SU-DHL-6 (cell line): ENCODE results near the gene TMSB4X.

Experiments
- H2AFZ ChIP-seq: fragments of 200-600 bp; sonication (generic); 2 replicates; pipeline ENCODE4 v1.6.1; 2014; ENCODE audit warnings: low read depth, mild to moderate bottlenecking, moderate library complexity, mixed read lengths, antibody characterized with exemption, low read length; ENCODE audit not compliant: severe bottlenecking
- H3F3A ChIP-seq: fragments of 200-600 bp; shearing (Covaris generic); 2 replicates; pipeline ENCODE4 v1.6.0; 2016; ENCODE audit warnings: antibody characterized with exemption, mild to moderate bottlenecking; ENCODE audit not compliant: insufficient read depth
- H3K27ac ChIP-seq: fragments of 200-600 bp; sonication (generic); 2 replicates; pipeline ENCODE4 v1.5.1; 2016; ENCODE audit warnings: low read depth, mild to moderate bottlenecking, low read length, moderate library complexity, mixed read lengths
- H3K27me3 ChIP-seq: fragments of 200-600 bp; sonication (generic), shearing (Covaris generic); 2 replicates; pipeline ENCODE4 v1.6.0; 2014; ENCODE audit warnings: mild to moderate bottlenecking, low read length
- H3K36me3 ChIP-seq: fragments of 200-600 bp; sonication (generic); 2 replicates; pipeline ENCODE4 v1.6.1; 2014; ENCODE audit warnings: mild to moderate bottlenecking, low read length, mixed read lengths
- H3K4me2 ChIP-seq: fragments of 300-600, 200-600 bp; shearing (Covaris generic), sonication (generic); 2 replicates; pipeline ENCODE4 v1.6.0; 2014; ENCODE audit warnings: low read length, low read depth, mild to moderate bottlenecking; ENCODE audit not compliant: poor library complexity, severe bottlenecking
- H3K4me3 ChIP-seq: fragments of 200-600 bp; sonication (generic); 2 replicates; pipeline ENCODE4 v1.5.1; 2014; ENCODE audit warnings: antibody characterized with exemption, low read length, mild to moderate bottlenecking, mixed read lengths; ENCODE audit not compliant: insufficient read depth, poor library complexity, severe bottlenecking
- H3K79me2 ChIP-seq: fragments of 200-600 bp; sonication (generic); 2 replicates; pipeline ENCODE4 v1.6.1; 2014; ENCODE audit warnings: mild to moderate bottlenecking, low read length, moderate library complexity; ENCODE audit not compliant: insufficient read depth
- H3K9ac ChIP-seq: fragments of 200-600 bp; sonication (generic); 2 replicates; pipeline ENCODE4 v1.7.0; 2014; ENCODE audit warnings: mild to moderate bottlenecking, low read length
- H3K9me2 ChIP-seq: fragments of 200-600 bp; sonication (generic); replicated peaks from 2 replicates; pipeline ENCODE4 v1.6.1; 2014; ENCODE audit warnings: low read length; ENCODE audit not compliant: insufficient read depth
- H3K9me3 ChIP-seq: fragments of 200-600 bp; sonication (generic); 2 replicates; pipeline ENCODE4 v1.6.1; 2014; ENCODE audit warnings: low read length, mixed read lengths; ENCODE audit not compliant: insufficient read depth
- H4K20me1 ChIP-seq: fragments of 200-600 bp; sonication (generic); 2 replicates; pipeline ENCODE4 v1.6.1; 2014; ENCODE audit warnings: low read depth, mild to moderate bottlenecking, antibody characterized with exemption, low read length, moderate library complexity, mixed read lengths
- EZH2phosphoT487 ChIP-seq: fragments of 200-600 bp; sonication (generic), shearing (Covaris generic); conservative IDR thresholded peaks from 2 replicates; pipeline ENCODE4 v1.6.1; 2018; ENCODE audit warnings: mild to moderate bottlenecking, antibody characterized with exemption, low read length, moderate library complexity, mixed read lengths
- TF ChIP-seq, protein P1 (sequence below): fragments of 200-600 bp; sonication (generic); IDR thresholded peaks from one replicate; pipeline ENCODE4 v1.5.1; 2017; ENCODE audit warnings: antibody characterized with exemption, mild to moderate bottlenecking, low read length, moderate library complexity; ENCODE audit not compliant: insufficient read depth, poor library complexity, severe bottlenecking

The TMSB4X gene

DNA sequence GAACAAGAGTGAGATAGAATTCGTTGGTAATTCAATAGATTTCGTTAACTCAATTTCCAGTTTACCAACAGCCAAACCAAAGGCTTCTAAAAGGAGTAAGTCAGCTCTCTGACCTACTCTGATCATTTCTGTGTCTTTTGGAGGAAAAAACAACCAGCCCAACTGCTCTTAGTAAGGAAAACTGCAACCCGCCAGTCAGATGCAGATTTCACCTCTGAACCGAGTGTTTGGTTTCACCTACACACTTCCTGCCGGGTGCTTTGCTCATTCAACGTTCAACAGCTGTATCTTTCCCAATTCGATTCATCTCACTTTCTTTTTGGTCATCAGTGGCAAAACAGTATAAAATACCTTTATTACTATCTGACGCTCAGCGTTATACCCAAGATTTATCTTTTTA is 24.5 kb downstream of the TMSB4X start:
- TF ChIP-seq, protein P1, sequence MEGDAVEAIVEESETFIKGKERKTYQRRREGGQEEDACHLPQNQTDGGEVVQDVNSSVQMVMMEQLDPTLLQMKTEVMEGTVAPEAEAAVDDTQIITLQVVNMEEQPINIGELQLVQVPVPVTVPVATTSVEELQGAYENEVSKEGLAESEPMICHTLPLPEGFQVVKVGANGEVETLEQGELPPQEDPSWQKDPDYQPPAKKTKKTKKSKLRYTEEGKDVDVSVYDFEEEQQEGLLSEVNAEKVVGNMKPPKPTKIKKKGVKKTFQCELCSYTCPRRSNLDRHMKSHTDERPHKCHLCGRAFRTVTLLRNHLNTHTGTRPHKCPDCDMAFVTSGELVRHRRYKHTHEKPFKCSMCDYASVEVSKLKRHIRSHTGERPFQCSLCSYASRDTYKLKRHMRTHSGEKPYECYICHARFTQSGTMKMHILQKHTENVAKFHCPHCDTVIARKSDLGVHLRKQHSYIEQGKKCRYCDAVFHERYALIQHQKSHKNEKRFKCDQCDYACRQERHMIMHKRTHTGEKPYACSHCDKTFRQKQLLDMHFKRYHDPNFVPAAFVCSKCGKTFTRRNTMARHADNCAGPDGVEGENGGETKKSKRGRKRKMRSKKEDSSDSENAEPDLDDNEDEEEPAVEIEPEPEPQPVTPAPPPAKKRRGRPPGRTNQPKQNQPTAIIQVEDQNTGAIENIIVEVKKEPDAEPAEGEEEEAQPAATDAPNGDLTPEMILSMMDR = no peak
- no peak for TF ChIP-seq EZH2phosphoT487
- no peaks in the 10 kb centered on the region for H3K36me3 ChIP-seq
- H3K79me2 ChIP-seq = no peaks in the 10 kb centered on the region
- no peaks in the 10 kb centered on the region for H3K9me2 ChIP-seq
- peaks cover 44% of the 10 kb centered on the region for H3F3A ChIP-seq
- peak overlapping the region; percentile 86 for H3K4me2 ChIP-seq
- H4K20me1 ChIP-seq = no peaks in the 10 kb centered on the region
- H3K4me3 ChIP-seq = peak overlapping the region; percentile 15
- peak overlapping the region; percentile 100 for H3K27ac ChIP-seq
- no peak overlapping the region for H2AFZ ChIP-seq
- H3K9me3 ChIP-seq = no peaks in the 10 kb centered on the region
- H3K9ac ChIP-seq = peak overlapping the region; percentile 56
- H3K27me3 ChIP-seq = no peaks in the 10 kb centered on the region

DNA sequence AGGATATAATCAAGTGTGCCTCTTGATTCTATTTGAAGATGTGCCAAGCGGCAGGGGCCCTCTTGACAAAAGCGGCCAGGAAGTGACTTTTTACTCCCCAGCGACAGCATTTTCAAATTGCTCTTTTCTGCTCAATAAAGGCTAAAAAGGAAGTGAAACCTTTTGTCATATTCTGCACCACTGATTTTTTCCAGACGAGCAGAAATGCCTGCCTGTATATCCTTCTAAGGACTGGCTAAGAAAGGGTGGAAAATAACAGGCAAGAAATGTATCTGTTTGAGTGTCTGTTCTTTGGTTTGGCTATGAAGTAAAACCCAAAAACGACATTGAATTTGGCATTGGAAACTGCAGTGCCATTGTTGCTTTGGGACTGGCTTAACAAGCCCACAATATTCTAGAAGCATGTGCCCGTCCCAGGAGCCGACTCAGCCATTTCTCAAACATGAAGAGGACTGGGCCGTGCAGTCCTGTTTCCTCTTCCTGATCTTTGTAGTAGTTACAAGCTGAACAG is 25.4 kb downstream of the TMSB4X start:
- TF ChIP-seq, protein P1 = no peak
- TF ChIP-seq EZH2phosphoT487 = no peak
- peak overlapping the region; percentile 56 for H3K9ac ChIP-seq
- no peaks in the 10 kb centered on the region for H3K36me3 ChIP-seq
- peaks cover 53% of the 10 kb centered on the region for H3F3A ChIP-seq
- H3K9me3 ChIP-seq = no peaks in the 10 kb centered on the region
- no peaks in the 10 kb centered on the region for H4K20me1 ChIP-seq
- peak overlapping the region; percentile 100 for H3K27ac ChIP-seq
- H3K79me2 ChIP-seq = no peaks in the 10 kb centered on the region
- no peaks in the 10 kb centered on the region for H3K27me3 ChIP-seq
- no peak overlapping the region for H3K4me3 ChIP-seq
- no peak overlapping the region for H2AFZ ChIP-seq
- H3K4me2 ChIP-seq = peak overlapping the region; percentile 86
- no peaks in the 10 kb centered on the region for H3K9me2 ChIP-seq

DNA sequence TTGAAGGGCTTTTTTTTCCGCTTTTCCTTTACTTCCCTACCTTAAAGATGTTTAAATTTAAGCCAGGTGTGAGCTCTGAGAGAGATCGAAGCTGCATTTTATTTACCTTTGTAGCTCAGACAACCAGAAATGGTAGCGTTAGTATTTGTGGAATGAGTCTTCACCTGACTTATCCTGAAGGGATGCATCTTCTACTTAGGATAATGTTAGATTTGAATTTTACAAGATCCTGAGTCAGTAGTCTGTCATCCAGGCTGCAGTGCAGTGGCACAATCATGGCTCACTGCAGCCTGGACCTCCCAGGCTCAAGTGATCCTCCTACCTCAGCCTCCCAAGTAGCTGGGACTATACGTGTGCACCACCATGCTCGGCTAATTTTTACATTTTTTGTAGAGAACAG is 26.2 kb downstream of the TMSB4X start:
- Histone ChIP-seq H3K9ac (peak overlapping the region; percentile 56), H2AFZ (peak overlapping the region; percentile 29), H3K79me2 (no peaks in the 10 kb centered on the region), H3K27me3 (no peaks in the 10 kb centered on the region), H3K4me3 (no peak overlapping the region), H3K36me3 (no peaks in the 10 kb centered on the region), H3F3A (peaks cover 61% of the 10 kb centered on the region), H4K20me1 (no peaks in the 10 kb centered on the region), H3K9me3 (no peaks in the 10 kb centered on the region), H3K4me2 (peak overlapping the region; percentile 86), H3K27ac (peak overlapping the region; percentile 100), H3K9me2 (no peaks in the 10 kb centered on the region)
- TF ChIP-seq, protein P1 = no peak
- no peak for TF ChIP-seq EZH2phosphoT487
